Trophoblast cell (in vitro differentiated cells and primary cell): ENCODE data around the gene AIRE.

Experiments used
- DNase-seq, 2 donors: peaks; one replicate each; pipeline ENCODE4 v3.0.0-alpha.2; 2016
- H2AFZ ChIP-seq: 2 replicates; pipeline ENCODE4 v1.6.1; 2013; ENCODE audit warnings: low read length, moderate library complexity, mild to moderate bottlenecking; ENCODE audit not compliant: insufficient read depth, poor library complexity
- H2AK5ac ChIP-seq: 2 replicates; pipeline ENCODE4 v1.6.1; 2013; ENCODE audit warnings: mild to moderate bottlenecking, low read length
- H2BK120ac ChIP-seq: 2 replicates; pipeline ENCODE4 v1.6.1; 2013; ENCODE audit warnings: low read length, mild to moderate bottlenecking, moderate library complexity; ENCODE audit not compliant: insufficient read depth, poor library complexity
- H2BK12ac ChIP-seq: 2 replicates; pipeline ENCODE4 v1.6.1; 2013; ENCODE audit warnings: mild to moderate bottlenecking, low read length, moderate library complexity
- H2BK5ac ChIP-seq: 2 replicates; pipeline ENCODE4 v1.6.1; 2013; ENCODE audit warnings: low read length, low read depth, moderate library complexity, mild to moderate bottlenecking; ENCODE audit not compliant: poor library complexity
- H3K14ac ChIP-seq: 2 replicates; pipeline ENCODE4 v1.6.1; 2013; ENCODE audit warnings: mild to moderate bottlenecking, low read length
- H3K18ac ChIP-seq: 2 replicates; pipeline ENCODE4 v1.6.1; 2013; ENCODE audit warnings: mild to moderate bottlenecking, low read length
- H3K23ac ChIP-seq: 2 replicates; pipeline ENCODE4 v1.6.1; 2013; ENCODE audit warnings: low read length
- H3K27ac ChIP-seq: 2 replicates; pipeline ENCODE4 v1.5.1; 2013; ENCODE audit warnings: low read depth, mild to moderate bottlenecking, inconsistent platforms, low read length, moderate library complexity
- H3K27me3 ChIP-seq: 2 replicates; pipeline ENCODE4 v1.6.1; 2013; ENCODE audit warnings: inconsistent platforms, mild to moderate bottlenecking, low read length, moderate library complexity; ENCODE audit not compliant: insufficient read depth
- H3K36me3 ChIP-seq, 2 experiments: 1 replicate in 1 of 2; 2 replicates in 1 of 2; pipeline ENCODE4 v1.6.1; 2013; ENCODE audit warnings: low read length in 2 of 2, mild to moderate bottlenecking in 2 of 2, moderate library complexity in 1 of 2; ENCODE audit not compliant: insufficient read depth in 2 of 2, control insufficient read depth in 1 of 2
- H3K4ac ChIP-seq: 2 replicates; pipeline ENCODE4 v1.6.1; 2013; ENCODE audit warnings: low read depth, mild to moderate bottlenecking, low read length, moderate library complexity
- H3K4me1 ChIP-seq, 2 experiments: 1 replicate in 1 of 2; 2 replicates in 1 of 2; pipeline ENCODE4 v1.6.1; 2013; ENCODE audit warnings: low read length in 2 of 2, mild to moderate bottlenecking in 2 of 2, moderate library complexity in 1 of 2; ENCODE audit not compliant: insufficient read depth in 2 of 2, control insufficient read depth in 1 of 2
- H3K4me2 ChIP-seq: 2 replicates; pipeline ENCODE4 v1.6.1; 2013; ENCODE audit warnings: inconsistent platforms, mild to moderate bottlenecking, low read length, moderate library complexity
- H3K4me3 ChIP-seq: 2 replicates; pipeline ENCODE4 v1.5.1; 2013; ENCODE audit warnings: mild to moderate bottlenecking, low read depth, low read length, inconsistent platforms
- H3K79me1 ChIP-seq: one replicate; pipeline ENCODE4 v1.6.1; 2013; ENCODE audit warnings: low read length
- H3K79me2 ChIP-seq: 2 replicates; pipeline ENCODE4 v1.6.1; 2013; ENCODE audit warnings: low read length, mild to moderate bottlenecking; ENCODE audit not compliant: control insufficient read depth, insufficient read depth, poor library complexity
- H3K9ac ChIP-seq: 2 replicates; pipeline ENCODE4 v1.6.1; 2013; ENCODE audit warnings: mild to moderate bottlenecking, low read length
- H3K9me3 ChIP-seq: 2 replicates; pipeline ENCODE4 v1.6.1; 2013; ENCODE audit warnings: low read depth, mild to moderate bottlenecking, control low read depth, inconsistent platforms, low read length; ENCODE audit not compliant: insufficient read depth
- H4K12ac ChIP-seq: 2 replicates; pipeline ENCODE4 v1.6.1; 2013; ENCODE audit warnings: low read depth, mild to moderate bottlenecking, low read length, moderate library complexity
- H4K8ac ChIP-seq: 2 replicates; pipeline ENCODE4 v1.6.1; 2013; ENCODE audit warnings: low read depth, mild to moderate bottlenecking, low read length, moderate library complexity
- H4K91ac ChIP-seq: one replicate; pipeline ENCODE4 v1.6.1; 2013; ENCODE audit warnings: low read depth, mild to moderate bottlenecking, low read length, moderate library complexity
- WGBS: extraction: QIAGEN DNeasy Blood & Tissue Kit; methylation state at CpG from one replicate; pipeline ENCODE4 v1.1.7; 2013; ENCODE audit warnings: missing lambda C conversion rate; ENCODE audit not compliant: insufficient read length, insufficient coverage; ENCODE audit errors: extremely low coverage; 5-methylcytosine and 5-hydroxymethylcytosine counted together

AIRE gene

GRCh38 chr21:44295646-44296045, 10.0 kb downstream of the AIRE start:
- no peak overlapping the region for H4K12ac ChIP-seq
- H3K9me3 ChIP-seq = no peaks in the 10 kb centered on the region
- no peak overlapping the region for H2BK5ac ChIP-seq
- no peaks in the 10 kb centered on the region for H3K27me3 ChIP-seq
- no peak overlapping the region for H3K4ac ChIP-seq
- no peak overlapping the region for H3K4me3 ChIP-seq
- H3K23ac ChIP-seq = no peak overlapping the region
- H3K27ac ChIP-seq = no peak overlapping the region
- H4K91ac ChIP-seq = no peak overlapping the region
- no peak overlapping the region for H3K4me2 ChIP-seq
- H3K18ac ChIP-seq = no peak overlapping the region
- no peak for DNase-seq
- no peak overlapping the region for H3K14ac ChIP-seq
- H4K8ac ChIP-seq = no peak overlapping the region
- no CpG with 5 or more reads among the region's 10 CpGs for WGBS
- no peak overlapping the region for H2BK12ac ChIP-seq
- H3K36me3 ChIP-seq = no peaks in the 10 kb centered on the region
- no peak overlapping the region for H2AFZ ChIP-seq
- no peak overlapping the region for H2AK5ac ChIP-seq
- no peak overlapping the region for H3K9ac ChIP-seq
- H3K4me1 ChIP-seq = peaks cover 3 to 4% of the 10 kb centered on the region in 2 experiments
- H3K79me2 ChIP-seq = peaks cover 8% of the 10 kb centered on the region
- H2BK120ac ChIP-seq = no peak overlapping the region
- H3K79me1 ChIP-seq = peaks cover 12% of the 10 kb centered on the region

GRCh38 chr21:44296103-44296519, 10.4 kb downstream of the AIRE start:
- Histone ChIP-seq H2BK5ac (no peak overlapping the region), H3K79me2 (peaks cover 12% of the 10 kb centered on the region), H4K12ac (no peak overlapping the region), H3K9me3 (no peaks in the 10 kb centered on the region), H3K27me3 (no peaks in the 10 kb centered on the region), H4K91ac (no peak overlapping the region), H3K79me1 (peaks cover 14% of the 10 kb centered on the region), H3K36me3 (no peaks in the 10 kb centered on the region), H2BK120ac (no peak overlapping the region), H2BK12ac (no peak overlapping the region), H3K23ac (no peak overlapping the region), H3K18ac (no peak overlapping the region), H3K4me1 (peaks cover 8% of the 10 kb centered on the region in 2 experiments), H3K4ac (no peak overlapping the region), H3K27ac (no peak overlapping the region), H4K8ac (no peak overlapping the region), H3K4me2 (no peak overlapping the region), H2AFZ (no peak overlapping the region), H3K9ac (no peak overlapping the region), H3K4me3 (no peak overlapping the region), H3K14ac (no peak overlapping the region), H2AK5ac (no peak overlapping the region)
- DNase-seq = no peak
- WGBS = no CpG with 5 or more reads among the region's 12 CpGs

GRCh38 chr21:44296916-44297315, 11.2 kb downstream of the AIRE start:
- WGBS = no CpG with 5 or more reads among the region's 13 CpGs
- Histone ChIP-seq H3K14ac (no peak overlapping the region), H2AFZ (no peak overlapping the region), H2AK5ac (no peak overlapping the region), H3K4me3 (no peak overlapping the region), H2BK120ac (no peak overlapping the region), H3K23ac (no peak overlapping the region), H3K27me3 (no peaks in the 10 kb centered on the region), H3K4ac (no peak overlapping the region), H4K8ac (no peak overlapping the region), H3K4me1 (peaks cover 9% of the 10 kb centered on the region in 2 experiments), H3K36me3 (no peaks in the 10 kb centered on the region), H3K79me2 (peaks cover 12% of the 10 kb centered on the region), H4K12ac (no peak overlapping the region), H3K18ac (no peak overlapping the region), H3K27ac (no peak overlapping the region), H3K79me1 (peaks cover 14% of the 10 kb centered on the region), H3K9ac (no peak overlapping the region), H3K9me3 (no peaks in the 10 kb centered on the region), H2BK12ac (no peak overlapping the region), H4K91ac (no peak overlapping the region), H2BK5ac (no peak overlapping the region), H3K4me2 (no peak overlapping the region)
- DNase-seq = no peak

GRCh38 chr21:44297525-44298290, 12.0 kb downstream of the AIRE start:
- H3K36me3 ChIP-seq = no peaks in the 10 kb centered on the region
- H2BK120ac ChIP-seq = no peak overlapping the region
- no peaks in the 10 kb centered on the region for H3K27me3 ChIP-seq
- no peak overlapping the region for H2BK5ac ChIP-seq
- no peak overlapping the region for H3K18ac ChIP-seq
- H3K4ac ChIP-seq = no peak overlapping the region
- H3K23ac ChIP-seq = no peak overlapping the region
- H3K79me1 ChIP-seq = peaks cover 14% of the 10 kb centered on the region
- no peak overlapping the region for H3K14ac ChIP-seq
- no peaks in the 10 kb centered on the region for H3K9me3 ChIP-seq
- no peak overlapping the region for H2AFZ ChIP-seq
- H3K4me3 ChIP-seq = no peak overlapping the region
- no CpG with 5 or more reads among the region's 22 CpGs for WGBS
- H3K9ac ChIP-seq = no peak overlapping the region
- no peak overlapping the region for H4K91ac ChIP-seq
- no peak overlapping the region for H4K8ac ChIP-seq
- DNase-seq = peak; percentile 84 to 89
- H4K12ac ChIP-seq = no peak overlapping the region
- no peak overlapping the region for H3K27ac ChIP-seq
- H3K4me2 ChIP-seq = no peak overlapping the region
- no peak overlapping the region for H2BK12ac ChIP-seq
- H3K4me1 ChIP-seq = peaks cover 9% of the 10 kb centered on the region in 2 experiments
- no peak overlapping the region for H2AK5ac ChIP-seq
- peaks cover 12% of the 10 kb centered on the region for H3K79me2 ChIP-seq
